Naive thymus-derived CD8-positive, alpha-beta T cell (primary cell): Measurements from ENCODE around the gene LDAH. TPM values are rescaled to one million over a fixed set of nuclear protein-coding genes. Genes with fewer than 3 reads are reported as not detected.

Experiments
- ATAC-seq, 2 donors: fragments of 150-1000 bp; cut with Tn5 transposase in 1 of 2; sonication (Bioruptor Pico), chemical (Tn5 transposase) in 1 of 2; 1 replicate in 1 of 2; 2 replicates in 1 of 2; pipeline ENCODE4 v1.10.0; 2021; ENCODE audit warnings: mild to moderate bottlenecking in 2 of 2, moderate library complexity in 2 of 2
- POLR2A ChIA-PET: fragments of 350-600 bp; sonication (Branson Sonifier 250); formaldehyde crosslinking; loops from one replicate; lab custom pipeline; 2021; ENCODE audit warnings: antibody characterized with exemption; lab: Charles Lee
- DNase-seq, 10 donors: peaks; one replicate each; pipeline versions ENCODE4 v3.0.0 to v3.0.0-alpha.2; 2020 to 2022
- H3K27ac Mint-ChIP-seq, 10 donors: one replicate each; pipeline ENCODE4 v1.8.0; 2020 to 2022; ENCODE audit warnings: mild to moderate bottlenecking in 10 of 10, mixed read lengths in 10 of 10, moderate library complexity in 4 of 10, inconsistent platforms in 1 of 10
- H3K27me3 Mint-ChIP-seq, 5 donors: one replicate each; pipeline ENCODE4 v1.8.0; 2021 to 2022; ENCODE audit warnings: mixed read lengths in 5 of 5
- H3K36me3 Mint-ChIP-seq, 3 donors: one replicate each; pipeline ENCODE4 v1.8.0; 2020 to 2022; ENCODE audit warnings: mixed read lengths in 3 of 3, mild to moderate bottlenecking in 2 of 3, inconsistent platforms in 1 of 3
- H3K4me1 Mint-ChIP-seq, 4 donors: one replicate each; pipeline ENCODE4 v1.8.0; 2021 to 2022; ENCODE audit warnings: mixed read lengths in 4 of 4
- H3K4me3 Mint-ChIP-seq, 10 donors: one replicate each; pipeline ENCODE4 v1.8.0; 2020 to 2022; ENCODE audit warnings: mild to moderate bottlenecking in 10 of 10, mixed read lengths in 10 of 10, moderate library complexity in 6 of 10, inconsistent platforms in 1 of 10
- H3K9me3 Mint-ChIP-seq, 9 donors: one replicate each; pipeline ENCODE4 v1.8.0; 2020 to 2022; ENCODE audit warnings: mixed read lengths in 9 of 9, mild to moderate bottlenecking in 3 of 9, inconsistent platforms in 1 of 9, moderate library complexity in 1 of 9
- polyA plus RNA-seq, 3 donors: library from polyadenylated mRNA; unstranded; fragments of 300-500 nt; fragmentation: Illumina TruSeq; gene quantifications; one replicate each; pipeline ENCODE4 v1.2.3, GENCODE V29; 2021
- total RNA-seq, 8 experiments: library from RNA in 2 of 8; stranded (reverse) in 2 of 8; gene quantifications; one replicate each; pipeline ENCODE4 v1.2.3 and lab custom pipeline; 2021 to 2026

The LDAH gene
- total and polyA plus RNA-seq, 5 experiments from 2014 or later = 10.1 to 19.7 (median 11.3) TPM

DNA sequence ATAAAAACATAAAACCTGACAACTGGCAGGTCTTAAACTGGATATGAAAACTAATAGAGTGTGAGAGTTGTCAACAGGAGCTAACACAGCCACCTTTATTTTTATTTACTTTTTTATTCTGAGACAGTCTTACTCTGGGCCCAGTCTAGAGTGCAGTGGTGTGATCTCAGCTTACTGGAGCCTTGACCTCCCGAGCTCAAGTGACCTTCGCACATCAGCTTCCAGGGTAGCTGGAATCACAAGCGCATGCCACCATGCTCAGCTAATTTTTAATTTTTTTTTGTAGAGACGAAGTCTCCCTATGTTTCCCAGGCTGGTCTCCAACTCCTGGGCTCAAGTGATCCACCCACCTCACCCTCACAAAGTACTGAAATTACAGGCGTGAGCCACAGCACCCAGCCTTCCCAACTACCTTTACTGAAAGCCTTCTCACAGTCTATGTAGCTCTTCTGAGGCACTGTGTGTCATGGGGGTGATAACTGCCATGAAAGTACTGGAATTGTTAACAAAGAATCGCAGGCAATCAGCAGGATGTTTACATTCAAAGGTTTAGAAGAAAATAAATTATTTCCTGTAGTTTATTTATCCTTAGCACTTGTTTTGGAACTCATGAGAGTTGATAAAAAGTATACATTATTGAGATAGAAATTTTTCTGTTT is 131.7 kb downstream of the LDAH start:
- Mint-ChIP-seq H3K27me3 (no peaks in the 10 kb centered on the region), H3K36me3 (peaks cover 18 to 70% (median 44%) of the 10 kb centered on the region in 3 donors), H3K4me1 (peaks cover 0 to 2% (median 0%) of the 10 kb centered on the region in 4 donors), H3K27ac (no peak overlapping the region), H3K4me3 (no peak overlapping the region), H3K9me3 (no peaks in the 10 kb centered on the region)
- no peak for ATAC-seq
- POLR2A ChIA-PET = no interaction called here
- no peak for DNase-seq

- Mint-ChIP-seq H3K27me3 (no peaks in the 10 kb centered on the region), H3K36me3 (peaks cover 18 to 76% (median 51%) of the 10 kb centered on the region in 3 donors), H3K27ac (no peak overlapping the region), H3K9me3 (no peaks in the 10 kb centered on the region), H3K4me3 (no peak overlapping the region), H3K4me1 (no peaks in the 10 kb centered on the region)
- POLR2A ChIA-PET = no interaction called here
- ATAC-seq (no peak), DNase-seq (no peak)
These were observed 133.3 kb downstream of the LDAH start for GRCh38 chr2:20689428-20690264.

DNA sequence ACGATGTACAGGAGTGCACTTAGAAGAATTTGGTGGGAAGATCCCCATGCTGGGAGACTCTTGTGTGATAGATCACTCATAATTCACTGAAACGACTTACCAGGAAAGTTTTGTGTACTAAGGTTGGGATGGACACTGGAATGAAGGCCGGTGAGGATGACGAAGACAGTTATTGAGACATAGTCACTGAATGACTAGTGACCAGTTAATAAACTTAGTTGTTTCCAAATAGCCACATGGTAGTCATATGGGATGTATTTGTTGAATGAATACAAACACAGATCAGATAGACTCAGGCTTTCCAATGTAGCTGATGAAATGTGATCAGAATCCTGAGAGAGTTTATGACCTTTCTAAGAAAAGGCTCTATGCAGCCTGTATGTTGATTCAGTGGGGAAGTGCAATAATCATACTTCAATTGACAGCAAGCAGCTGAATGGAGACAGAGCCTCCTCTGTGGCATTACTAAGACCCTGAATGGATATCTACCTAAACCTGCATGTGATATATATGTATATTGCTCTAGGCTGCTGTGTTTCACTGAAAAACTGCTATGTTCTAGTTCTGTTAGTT is 135.6 kb downstream of the LDAH start:
- H3K27ac Mint-ChIP-seq = no peak overlapping the region

GRCh38 chr2:20684581-20685063 is 138.3 kb downstream of the LDAH start:
- no peak overlapping the region for H3K27ac Mint-ChIP-seq
- no peaks in the 10 kb centered on the region for H3K9me3 Mint-ChIP-seq
- no peaks in the 10 kb centered on the region for H3K4me1 Mint-ChIP-seq
- DNase-seq (no peak), ATAC-seq (no peak)
- H3K36me3 Mint-ChIP-seq = peaks cover 18 to 73% (median 38%) of the 10 kb centered on the region in 3 donors
- POLR2A ChIA-PET = no interaction called here
- H3K4me3 Mint-ChIP-seq = no peak overlapping the region
- no peaks in the 10 kb centered on the region for H3K27me3 Mint-ChIP-seq

More for the DNA sequence above, 135.6 kb downstream of the LDAH start:
- DNase-seq = no peak
- ATAC-seq = no peak
- no peaks in the 10 kb centered on the region for H3K4me1 Mint-ChIP-seq
- no peaks in the 10 kb centered on the region for H3K9me3 Mint-ChIP-seq
- POLR2A ChIA-PET = no interaction called here
- peaks cover 18 to 82% (median 49%) of the 10 kb centered on the region in 3 donors for H3K36me3 Mint-ChIP-seq
- H3K27me3 Mint-ChIP-seq = no peaks in the 10 kb centered on the region
- no peak overlapping the region for H3K4me3 Mint-ChIP-seq

DNA sequence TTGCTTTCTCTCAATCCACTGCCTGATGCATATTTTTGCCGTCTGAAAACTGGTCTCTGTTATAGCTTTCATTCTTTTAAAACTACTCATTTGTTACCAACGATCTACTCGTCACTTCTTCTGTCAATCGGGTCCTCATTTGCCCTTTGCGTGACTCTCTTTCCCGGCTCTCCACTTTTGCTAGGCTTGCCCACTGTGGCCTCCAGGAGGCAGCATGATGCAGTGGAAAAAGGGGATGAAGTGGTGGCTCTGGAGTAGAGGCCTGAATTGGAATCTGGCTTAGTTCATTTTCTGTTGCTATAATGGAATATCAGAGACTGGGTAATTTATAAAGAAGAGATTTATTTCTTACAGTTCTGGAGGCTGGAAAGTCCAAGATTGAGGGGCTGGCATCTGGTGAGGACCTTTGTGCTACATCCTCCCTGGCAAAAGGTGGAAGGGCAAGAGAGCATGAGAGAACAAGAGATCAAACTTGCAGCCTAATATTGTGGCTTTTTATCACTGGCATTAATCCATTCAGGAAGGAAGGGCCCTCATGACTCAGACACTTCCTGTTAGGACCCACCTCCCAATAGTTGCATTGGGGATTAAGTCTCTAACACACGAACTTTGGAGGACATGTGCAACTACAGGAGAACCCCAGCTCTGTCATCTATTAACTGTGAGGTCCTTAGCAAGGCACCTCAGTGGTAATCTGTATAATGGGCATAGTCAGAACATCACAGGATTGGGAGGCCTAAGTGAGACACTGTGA is 140.6 kb downstream of the LDAH start:
- H3K27ac Mint-ChIP-seq = peak overlapping the region in 1 of 10 donors; percentile 1
- no peaks in the 10 kb centered on the region for H3K4me1 Mint-ChIP-seq
- H3K27me3 Mint-ChIP-seq = no peaks in the 10 kb centered on the region
- ATAC-seq = no peak
- H3K4me3 Mint-ChIP-seq = no peak overlapping the region
- H3K36me3 Mint-ChIP-seq = peaks cover 5 to 57% (median 24%) of the 10 kb centered on the region in 3 donors
- no peak for DNase-seq
- POLR2A ChIA-PET = no interaction called here
- no peaks in the 10 kb centered on the region for H3K9me3 Mint-ChIP-seq

DNA sequence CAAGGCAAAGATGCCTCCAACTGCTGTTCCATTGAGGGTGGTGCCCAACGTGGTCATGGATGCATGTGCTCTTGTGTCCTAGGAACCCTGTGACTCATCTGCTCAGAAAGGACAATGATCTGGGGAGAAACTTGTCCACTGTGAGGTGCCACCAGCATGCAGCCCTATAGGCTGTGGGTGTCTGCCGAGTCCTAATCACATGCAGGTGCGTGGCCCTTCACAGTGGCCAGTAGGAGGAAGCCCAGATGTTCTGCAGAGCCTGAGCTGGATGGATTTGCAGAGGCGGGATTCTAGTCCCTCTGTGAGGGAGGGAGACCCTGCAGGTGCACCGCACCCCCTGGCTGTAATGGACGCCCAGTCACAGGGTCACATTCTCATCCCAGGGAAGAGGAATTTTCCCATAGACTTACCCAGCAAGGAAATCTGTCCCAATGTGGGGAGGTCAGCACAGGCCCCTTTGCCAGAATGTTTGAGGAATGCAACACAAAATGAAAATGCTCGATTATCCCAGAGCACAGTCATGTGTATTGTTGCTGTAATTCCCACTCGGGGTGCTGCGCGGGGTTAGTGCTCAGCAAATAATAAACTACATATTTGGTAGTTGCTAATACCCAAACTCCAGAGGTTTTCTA is 142.0 kb downstream of the LDAH start:
- Mint-ChIP-seq H3K9me3 (no peaks in the 10 kb centered on the region), H3K4me3 (no peak overlapping the region), H3K36me3 (peaks cover 0 to 42% (median 13%) of the 10 kb centered on the region in 3 donors), H3K27ac (peak overlapping the region in 1 of 10 donors; percentile 22), H3K4me1 (peaks cover 0 to 14% (median under 1%) of the 10 kb centered on the region in 4 donors), H3K27me3 (no peaks in the 10 kb centered on the region)
- DNase-seq = no peak
- POLR2A ChIA-PET = no interaction called here
- ATAC-seq = no peak

DNA sequence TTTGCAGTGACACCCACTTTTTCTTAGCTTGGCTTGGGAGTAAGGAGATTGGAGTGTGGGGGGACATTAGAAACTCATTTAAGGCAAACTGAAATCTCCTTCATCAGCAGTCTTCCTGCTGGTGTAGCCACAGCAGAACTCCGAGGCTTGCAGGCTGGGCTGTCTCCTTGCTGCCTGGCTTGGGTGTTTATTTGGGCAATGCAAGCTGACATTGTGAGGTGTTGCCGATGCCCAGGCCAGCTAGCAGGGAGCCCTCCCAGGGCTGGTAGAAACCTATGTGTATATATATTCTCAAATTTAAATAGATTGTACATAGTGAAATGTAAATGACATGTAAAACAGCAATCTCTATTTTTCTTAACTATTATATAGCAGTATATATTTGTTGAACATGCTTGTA is 144.1 kb downstream of the LDAH start:
- H3K27ac Mint-ChIP-seq = peak overlapping the region in 1 of 10 donors; percentile 39
- peaks cover 0 to 24% (median 8%) of the 10 kb centered on the region in 3 donors for H3K36me3 Mint-ChIP-seq
- no peak overlapping the region for H3K4me3 Mint-ChIP-seq
- H3K27me3 Mint-ChIP-seq = peaks cover 0 to 3% (median 2%) of the 10 kb centered on the region in 5 donors
- POLR2A ChIA-PET = no interaction called here
- no peaks in the 10 kb centered on the region for H3K9me3 Mint-ChIP-seq
- no peak for DNase-seq
- H3K4me1 Mint-ChIP-seq = peaks cover 0 to 20% (median 7%) of the 10 kb centered on the region in 4 donors
- no peak for ATAC-seq

DNA sequence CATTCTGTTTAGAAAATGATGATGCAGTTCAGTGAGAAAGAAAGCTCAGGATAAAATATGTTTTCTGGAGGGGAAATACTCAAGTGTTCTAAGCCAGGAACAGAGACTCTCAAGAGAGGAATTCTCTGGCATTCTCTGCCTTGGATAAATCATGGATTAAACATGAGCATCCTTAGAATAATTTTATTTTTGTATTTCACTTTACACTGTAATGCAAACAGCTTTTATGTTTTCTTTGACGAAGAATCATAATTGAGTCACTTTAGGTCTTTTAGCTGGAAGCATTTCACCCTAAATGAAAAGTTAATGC is 144.9 kb downstream of the LDAH start:
- Mint-ChIP-seq H3K36me3 (peaks cover 0 to 17% (median 6%) of the 10 kb centered on the region in 3 donors), H3K27me3 (peaks cover 0 to 10% (median 5%) of the 10 kb centered on the region in 5 donors), H3K4me1 (peaks cover 0 to 20% (median 7%) of the 10 kb centered on the region in 4 donors), H3K27ac (peak overlapping the region in 4 of 10 donors; percentile 11 to 81 (median 40)), H3K9me3 (no peaks in the 10 kb centered on the region), H3K4me3 (no peak overlapping the region)
- DNase-seq (no peak), ATAC-seq (no peak)
- POLR2A ChIA-PET = no interaction called here

GRCh38 chr2:20677301-20678085 is 145.4 kb downstream of the LDAH start:
- POLR2A ChIA-PET = no interaction called here
- Mint-ChIP-seq H3K27ac (peak overlapping the region in 4 of 10 donors; percentile 11 to 81 (median 40)), H3K4me1 (peaks cover 0 to 20% (median 7%) of the 10 kb centered on the region in 4 donors), H3K36me3 (peaks cover 0 to 16% (median 6%) of the 10 kb centered on the region in 3 donors), H3K9me3 (no peaks in the 10 kb centered on the region), H3K4me3 (no peak overlapping the region), H3K27me3 (peaks cover 0 to 16% (median 7%) of the 10 kb centered on the region in 5 donors)
- no peak for ATAC-seq
- DNase-seq = no peak

DNA sequence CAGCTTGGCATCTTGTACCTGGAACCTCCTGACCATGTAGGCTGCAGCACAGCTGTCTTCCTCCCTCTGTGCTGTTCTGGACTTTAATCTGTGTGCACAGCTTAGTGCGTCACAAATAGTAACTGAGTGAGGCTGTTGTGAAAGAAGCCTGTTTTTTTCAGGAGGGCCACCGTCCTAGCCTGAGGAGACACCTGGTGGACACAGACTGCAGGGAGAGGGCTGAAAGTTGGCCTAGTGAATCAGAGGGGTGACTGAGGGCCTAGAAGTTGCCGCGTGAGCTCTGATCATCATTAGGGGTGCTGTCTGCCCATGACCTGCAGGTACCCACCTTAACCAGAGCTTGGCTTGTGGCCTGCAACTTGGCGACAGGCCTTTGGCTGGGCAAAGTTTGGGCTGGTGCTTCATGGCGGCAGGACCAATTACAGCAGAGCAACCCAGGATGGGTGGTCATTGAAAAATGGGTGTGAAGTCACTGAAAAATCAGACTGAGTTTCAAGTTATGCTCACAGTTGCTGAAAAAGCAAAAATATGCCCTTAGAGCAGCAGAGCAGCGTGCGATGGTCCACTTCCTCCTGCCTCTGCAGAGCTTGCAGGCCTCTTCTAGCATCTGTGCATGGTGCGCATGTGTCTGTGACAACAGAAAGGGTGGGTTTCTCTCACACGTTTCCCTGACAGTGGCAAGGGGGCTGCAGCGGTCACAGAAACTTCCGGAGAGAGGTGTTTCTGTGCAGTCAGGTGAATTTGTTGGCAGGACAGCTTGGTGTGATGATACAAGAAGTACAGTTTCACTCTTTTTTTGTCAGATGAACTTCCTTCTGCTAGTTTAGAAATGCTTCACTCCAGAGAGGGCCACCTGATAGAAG is 146.3 kb downstream of the LDAH start:
- H3K4me3 Mint-ChIP-seq = no peak overlapping the region
- H3K27ac Mint-ChIP-seq = peak overlapping the region in 4 of 10 donors; percentile 17 to 59 (median 38)
- DNase-seq (no peak), ATAC-seq (no peak)
- H3K4me1 Mint-ChIP-seq = peaks cover 0 to 23% (median 7%) of the 10 kb centered on the region in 4 donors
- peaks cover 0 to 25% (median 12%) of the 10 kb centered on the region in 5 donors for H3K27me3 Mint-ChIP-seq
- H3K36me3 Mint-ChIP-seq = peaks cover 0 to 7% (median 0%) of the 10 kb centered on the region in 3 donors
- no peaks in the 10 kb centered on the region for H3K9me3 Mint-ChIP-seq
- POLR2A ChIA-PET = no interaction called here
